Measurements from ENCODE around the gene COA5.

DNA sequence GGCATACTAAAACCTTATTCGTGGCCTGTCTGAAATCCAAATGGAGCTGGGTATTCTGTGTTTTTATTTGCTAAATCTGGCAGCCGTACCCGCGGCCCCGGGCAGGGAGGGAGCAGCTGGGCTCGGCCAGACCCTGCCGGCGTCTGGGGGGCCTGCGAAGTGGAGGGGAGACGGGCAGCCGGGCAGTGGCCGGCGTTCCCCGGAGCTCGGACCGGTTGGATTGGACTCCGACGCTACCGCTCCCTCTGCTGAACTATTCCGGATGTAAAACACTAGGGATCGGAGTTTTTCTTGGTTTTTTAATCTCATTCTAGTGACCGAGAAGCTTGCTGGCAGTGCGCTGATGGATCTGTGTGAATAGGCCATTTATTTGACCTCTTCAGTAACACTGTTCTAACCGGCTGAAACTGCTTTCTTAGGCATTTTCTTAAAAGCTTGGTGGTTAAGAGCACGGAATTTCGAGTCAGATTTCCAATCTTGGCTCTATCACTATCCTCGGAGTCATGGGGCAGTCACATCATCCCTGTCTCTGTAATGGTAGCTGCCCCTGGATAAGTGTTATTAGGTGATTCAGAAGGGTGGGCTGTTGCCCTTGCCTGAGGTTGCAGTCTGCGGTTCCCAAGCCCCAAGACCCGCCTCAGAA, 771 bp upstream of the COA5 start:
- TF ChIP-seq YY1 (IDR thresholded peaks at IDR 0.05; ENCODE audit: insufficient read depth, insufficient read length) = no peak
- TF ChIP-seq ZNF274 (IDR thresholded peaks at IDR 0.05; ENCODE audit: low read depth, low read length) = no peak
